Heart left ventricle (tissue), 13 donors: ENCODE measurements around the gene TNIK.

Experiments used
- CTCF ChIP-seq, 12 donors: fragments of 200-600 bp; sonication (generic) in 4 of 12; IDR thresholded peaks; one replicate each; pipeline versions ENCODE4 v1.5.0 to v1.8.0; 2018 to 2022; ENCODE audit warnings: antibody characterized with exemption in 12 of 12, mild to moderate bottlenecking in 5 of 12
- POLR2A ChIP-seq, 2 donors: fragments of 450-650 bp; IDR thresholded peaks; one replicate each; pipeline ENCODE4 v1.6.1; 2017; ENCODE audit warnings: antibody characterized with exemption in 2 of 2, mild to moderate bottlenecking in 2 of 2, moderate library complexity in 2 of 2
- donor health status: ischemic (EF 13 %, LVEDD 7.1; RV severe dilation, severe dysfunction).
- donor health status: DM: no; HTN: yes; CAD: no.
- donor health status: DM: no; HTN: no; CAD: no.
- donor health status: ischemic (EF 25% LVEDD 6.9; RV normal size, moderate dysfunction).
- donor health status: ischemic (EF 25% LVEDD 5.7; RV mildly dilated, moderate dysfunction).
- donor health status: ischemic (EF 35%, LVEDD 5.7; RV mildly dilated, moderate dysfunction).
- donor health status: nonischemic (EF 11% LVEDD 7.7; RV severe dilation, severe dysfunction).
- donor health status: DM: yes; HTN: yes; CAD: no.
- donor health status: PGD.
- donor health status: ischemic (EF 29% LVEDD 5.4; RV normal size, mild dysfunction).
- donor health status: nonischemic (EF 23%, LVEDD 6.1; RV moderate dilation, normal function).

GRCh38 chr3:171056528-171056927 is 403.7 kb downstream of the TNIK start:
- no peak for TF ChIP-seq POLR2A (IDR thresholded peaks at IDR 0.05)
- no peak for TF ChIP-seq CTCF (IDR thresholded peaks at IDR 0.05)
